HepG2 (cell line): Measurements from ENCODE around the gene PIM1. TPM values are rescaled to one million over a fixed set of nuclear protein-coding genes. Genes with fewer than 3 reads are reported as not detected.

ENCODE experiments used
- EED ChIP-seq: sonication (generic); formaldehyde crosslinking; IDR thresholded peaks from 2 replicates; pipeline ENCODE4 v1.5.0; 2020; ENCODE audit warnings: mild to moderate bottlenecking, missing genetic modification reagents
- HMGXB3 ChIP-seq: sonication (generic); formaldehyde crosslinking; IDR thresholded peaks from 2 replicates; pipeline ENCODE4 v1.4.0; 2020; ENCODE audit warnings: missing genetic modification reagents, borderline replicate concordance
- PAXIP1 ChIP-seq: sonication (generic); formaldehyde crosslinking; conservative IDR thresholded peaks from 2 replicates; pipeline ENCODE4 v1.4.0; 2020; ENCODE audit warnings: mild to moderate bottlenecking, missing genetic modification reagents, moderate library complexity
- REXO4 ChIP-seq: sonication (generic); formaldehyde crosslinking; IDR thresholded peaks from 2 replicates; pipeline ENCODE4 v1.8.0; 2022; ENCODE audit warnings: missing genetic modification reagents, mild to moderate bottlenecking, borderline replicate concordance
- TEAD3 ChIP-seq: optimal IDR thresholded peaks from 2 replicates; pipeline ENCODE3; 2016; ENCODE audit warnings: borderline replicate concordance
- ZNF574 ChIP-seq: sonication (generic); formaldehyde crosslinking; IDR thresholded peaks from 2 replicates; pipeline ENCODE4 v1.4.0; 2020; ENCODE audit warnings: missing genetic modification reagents
- ZNF629 ChIP-seq: sonication (generic); formaldehyde crosslinking; conservative IDR thresholded peaks from 2 replicates; pipeline ENCODE4 v1.5.0; 2020; ENCODE audit warnings: missing genetic modification reagents
- ZNF839 ChIP-seq: sonication (generic); formaldehyde crosslinking; IDR thresholded peaks from 2 replicates; pipeline ENCODE4 v1.4.0; 2020; ENCODE audit warnings: missing genetic modification reagents, mild to moderate bottlenecking, borderline replicate concordance
- polyA plus RNA-seq, 8 experiments: library from polyadenylated mRNA; depleted of rRNA in 3 of 8; stranded (reverse) in 7 of 8; unstranded in 1 of 8; fragments of >200 nt; fragmentation: Illumina TruSeq in 4 of 8; extraction: Trizol in 4 of 8; gene quantifications; 2 replicates each; pipeline versions ENCODE4 v1.2.1 to v1.2.3, GENCODE V29; 2011 to 2016; ENCODE audit warnings: low read depth in 4 of 8, missing spikeins in 1 of 8, mixed read lengths in 1 of 8; ENCODE audit not compliant: insufficient read depth in 1 of 8
- total RNA-seq, 5 experiments: library from RNA; depleted of rRNA; stranded (reverse); fragments of >200 nt; fragmentation: Illumina TruSeq; extraction: Trizol; gene quantifications; 2 replicates each; pipeline ENCODE4 v1.2.3, GENCODE V29; 2016; ENCODE audit warnings: low read depth in 1 of 5

PIM1 gene
- total and polyA plus RNA-seq, 2 of the 13 experiments (the other 11 are each of a cell fraction or from before 2014, with no cell fraction given), result 29.4 to 117 TPM

GRCh38 chr6:37135835-37136694, 33.9 kb upstream of the PIM1 start (continued):
- no peak for TF ChIP-seq HMGXB3 (CRISPR knock-in tag)
- no peak for TF ChIP-seq EED
- no peak for TF ChIP-seq ZNF839 (CRISPR knock-in tag)
- peak; percentile 43; the same call in 1 of the 2 replicates for TF ChIP-seq ZNF574 (CRISPR knock-in tag)
- TF ChIP-seq REXO4 (CRISPR knock-in tag), result no peak
- TF ChIP-seq PAXIP1 (CRISPR knock-in tag), result peak; percentile 95
- TF ChIP-seq ZNF629 (CRISPR knock-in tag), result no peak
- TF ChIP-seq TEAD3 (CRISPR knock-in tag), result peak; percentile 82
